Fibroblast of lung (primary cell): ENCODE results near the gene SLC16A9. TPM values are rescaled to one million over a fixed set of nuclear protein-coding genes. Genes with fewer than 3 reads are reported as not detected.

Experiments used
- DNase-seq, 2 donors: peaks; one replicate each; pipeline versions ENCODE4 v3.0.0 to v3.0.0-alpha.2; 2010; ENCODE audit warnings: low read depth in 2 of 2
- H2AFZ ChIP-seq: 2 replicates; pipeline ENCODE4 v1.5.1; 2012; ENCODE audit warnings: low read length, control low read depth, inconsistent platforms
- H3K27ac ChIP-seq: 2 replicates; pipeline ENCODE4 v1.5.1; 2011; ENCODE audit warnings: low read length, control low read depth; ENCODE audit not compliant: insufficient read depth
- H3K27me3 ChIP-seq: 2 replicates; pipeline ENCODE4 v1.5.1; 2011; ENCODE audit warnings: mild to moderate bottlenecking, low read length; ENCODE audit not compliant: control insufficient read depth, insufficient read depth
- H3K36me3 ChIP-seq: 2 replicates; pipeline ENCODE4 v1.5.1; 2011; ENCODE audit warnings: low read length; ENCODE audit not compliant: control insufficient read depth, insufficient read depth
- H3K4me1 ChIP-seq: 2 replicates; pipeline ENCODE4 v1.5.1; 2011; ENCODE audit warnings: low read length; ENCODE audit not compliant: control insufficient read depth, insufficient read depth; ENCODE audit errors: extremely low read depth
- H3K4me2 ChIP-seq: 2 replicates; pipeline ENCODE4 v1.5.1; 2011; ENCODE audit warnings: low read length, control low read depth; ENCODE audit not compliant: insufficient read depth; ENCODE audit errors: extremely low read depth
- H3K4me3 ChIP-seq, 4 experiments: fragments of 200-600 bp in 1 of 4; sonication (generic) in 1 of 4; replicated peaks in 1 of 4; 2 replicates each; pipeline ENCODE4 v1.5.1; 2011 to 2016; ENCODE audit warnings: low read length in 4 of 4, low read depth in 3 of 4, mild to moderate bottlenecking in 3 of 4, control low read depth in 2 of 4, inconsistent platforms in 1 of 4, mixed read lengths in 1 of 4; ENCODE audit not compliant: insufficient read depth in 1 of 4; ENCODE audit errors: control extremely low read depth in 1 of 4
- H3K79me2 ChIP-seq: 2 replicates; pipeline ENCODE4 v1.5.1; 2012; ENCODE audit warnings: mild to moderate bottlenecking, low read length, inconsistent platforms; ENCODE audit not compliant: control insufficient read depth, insufficient read depth
- H3K9ac ChIP-seq: 2 replicates; pipeline ENCODE4 v1.5.1; 2011; ENCODE audit warnings: mild to moderate bottlenecking, low read length, control low read depth; ENCODE audit not compliant: insufficient read depth
- H3K9me3 ChIP-seq: 2 replicates; pipeline ENCODE4 v1.5.1; 2012; ENCODE audit warnings: low read depth, low read length; ENCODE audit not compliant: control insufficient read depth, insufficient read depth
- H4K20me1 ChIP-seq: 2 replicates; pipeline ENCODE4 v1.5.1; 2011; ENCODE audit warnings: low read length; ENCODE audit not compliant: control insufficient read depth, insufficient read depth; ENCODE audit errors: extremely low read depth
- CTCF ChIP-seq, 2 donors: IDR thresholded peaks in 1 of 2; conservative IDR thresholded peaks in 1 of 2; 1 replicate in 1 of 2; 2 replicates in 1 of 2; pipeline ENCODE4 v1.5.1; 2011 to 2012; ENCODE audit warnings: low read length in 2 of 2, control low read depth in 1 of 2, inconsistent platforms in 1 of 2, low read depth in 1 of 2, mild to moderate bottlenecking in 1 of 2
- EZH2 ChIP-seq: IDR thresholded peaks from 2 replicates; pipeline ENCODE4 v1.5.1; 2012; ENCODE audit warnings: low read length, control low read depth, mild to moderate bottlenecking; ENCODE audit errors: missing control alignments
- polyA plus RNA-seq, 2 donors: library from polyadenylated mRNA; depleted of rRNA in 1 of 2; stranded (reverse) in 1 of 2; unstranded in 1 of 2; fragments of >200 nt; gene quantifications; 2 replicates each; pipeline ENCODE4 v1.2.1, GENCODE V29; 2011 to 2012; ENCODE audit warnings: missing spikeins in 1 of 2
- total RNA-seq: library from RNA; depleted of rRNA; stranded (reverse); fragments of >200 nt; gene quantifications from 2 replicates; pipeline ENCODE4 v1.2.1, GENCODE V29; 2014

The SLC16A9 gene
- total and polyA plus RNA-seq, 2 donors (not counting 1 experiment from before 2014, with no cell fraction given): 0.08 to 0.66 TPM

GRCh38 chr10:59678884-59679301, 30.8 kb downstream of the SLC16A9 start:
- TF ChIP-seq EZH2 (no peak), CTCF (conservative IDR thresholded peaks at IDR 0.05 in 1 of 2, IDR thresholded peaks at IDR 0.05 in 1 of 2; ENCODE audit: low read depth in 1 of 2, low read length in 2 of 2) (no peak)
- no peaks in the 10 kb centered on the region for H3K4me1 ChIP-seq
- H3K79me2 ChIP-seq: no peaks in the 10 kb centered on the region
- no peak overlapping the region for H3K4me2 ChIP-seq
- H3K27ac ChIP-seq: no peak overlapping the region
- no peaks in the 10 kb centered on the region for H3K9me3 ChIP-seq
- no peaks in the 10 kb centered on the region for H3K36me3 ChIP-seq
- peak in 1 of 2 donors; percentile 84 for DNase-seq
- H3K4me3 ChIP-seq: no peak overlapping the region
- H2AFZ ChIP-seq: no peak overlapping the region
- H4K20me1 ChIP-seq: no peaks in the 10 kb centered on the region
- H3K9ac ChIP-seq: no peak overlapping the region
- H3K27me3 ChIP-seq: no peaks in the 10 kb centered on the region

GRCh38 chr10:59677253-59677831, 32.3 kb downstream of the SLC16A9 start:
- Histone ChIP-seq H3K9me3 (no peaks in the 10 kb centered on the region), H3K4me1 (no peaks in the 10 kb centered on the region), H3K4me3 (no peak overlapping the region), H3K4me2 (no peak overlapping the region), H3K36me3 (no peaks in the 10 kb centered on the region), H3K27ac (no peak overlapping the region), H3K27me3 (no peaks in the 10 kb centered on the region), H2AFZ (no peak overlapping the region), H4K20me1 (no peaks in the 10 kb centered on the region), H3K79me2 (no peaks in the 10 kb centered on the region), H3K9ac (no peak overlapping the region)
- TF ChIP-seq EZH2 (no peak), CTCF (conservative IDR thresholded peaks at IDR 0.05 in 1 of 2, IDR thresholded peaks at IDR 0.05 in 1 of 2; ENCODE audit: low read depth in 1 of 2, low read length in 2 of 2) (no peak)
- DNase-seq: no peak

GRCh38 chr10:59675812-59676211, 33.8 kb downstream of the SLC16A9 start:
- no peak overlapping the region for H3K4me3 ChIP-seq
- H2AFZ ChIP-seq: no peak overlapping the region
- no peak overlapping the region for H3K9ac ChIP-seq
- H4K20me1 ChIP-seq: no peaks in the 10 kb centered on the region
- H3K36me3 ChIP-seq: no peaks in the 10 kb centered on the region
- no peak overlapping the region for H3K27ac ChIP-seq
- no peak for DNase-seq
- H3K4me2 ChIP-seq: no peak overlapping the region
- H3K4me1 ChIP-seq: no peaks in the 10 kb centered on the region
- TF ChIP-seq EZH2: no peak
- TF ChIP-seq CTCF (conservative IDR thresholded peaks at IDR 0.05 in 1 of 2, IDR thresholded peaks at IDR 0.05 in 1 of 2; ENCODE audit: low read depth in 1 of 2, low read length in 2 of 2): peak in 1 of 2 donors; percentile 11
- no peaks in the 10 kb centered on the region for H3K27me3 ChIP-seq
- H3K9me3 ChIP-seq: no peaks in the 10 kb centered on the region
- H3K79me2 ChIP-seq: no peaks in the 10 kb centered on the region
